Measurements from ENCODE around the gene ROR2.

DNA sequence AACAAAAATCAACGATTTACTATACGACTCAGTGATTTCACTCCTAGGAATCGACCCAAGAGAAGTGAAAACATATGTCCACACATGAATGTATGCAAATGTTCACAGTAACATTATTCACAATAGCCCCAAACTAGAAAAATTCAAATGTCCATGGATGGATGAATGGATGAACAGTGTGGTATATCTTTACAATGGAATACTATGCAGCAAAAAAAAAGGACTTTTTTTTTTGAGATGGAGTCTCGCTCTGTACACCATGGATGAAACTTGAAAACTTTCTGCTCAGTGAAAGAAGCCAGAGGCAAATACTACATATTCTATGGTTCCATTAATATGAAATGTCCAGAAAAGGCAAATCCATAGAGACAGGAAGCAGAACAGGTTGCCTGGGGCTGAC, 233.8 kb downstream of the ROR2 start:
- no peak for TF ChIP-seq FOXM1 (IDR thresholded peaks at IDR 0.05; ENCODE audit: borderline replicate concordance)
- no peak for TF ChIP-seq SP1 (IDR thresholded peaks at IDR 0.05)
- TF ChIP-seq ZNF384 (IDR thresholded peaks at IDR 0.05), result no peak

Data from HEK293T (cell line).